GM12878 (cell line): ENCODE data around the gene FLAD1. TPM values are rescaled to one million over a fixed set of nuclear protein-coding genes. Genes with fewer than 3 reads are reported as not detected.

ENCODE experiments used
- ATF7 ChIP-seq: fragments of 450-650 bp; IDR thresholded peaks from 2 replicates; pipeline ENCODE4 v1.6.1; 2016; ENCODE audit warnings: low read depth, mild to moderate bottlenecking
- BHLHE40 ChIP-seq, 2 experiments: fragments of 450-650 bp in 1 of 2; IDR thresholded peaks; 2 replicates each; pipeline ENCODE4 v1.6.1; 2011 to 2017; ENCODE audit warnings: low read depth in 2 of 2, borderline replicate concordance in 1 of 2, improper control_type of control experiment in 1 of 2, low read length in 1 of 2, mild to moderate bottlenecking in 1 of 2
- CEBPB ChIP-seq, 2 experiments: fragments of 150-350 bp in 1 of 2; IDR thresholded peaks; 2 replicates each; pipeline ENCODE4 v1.6.1; 2012 to 2014; ENCODE audit warnings: low read depth in 2 of 2, low read length in 2 of 2, borderline replicate concordance in 1 of 2, inconsistent platforms in 1 of 2
- CHD4 ChIP-seq: fragments of 200-600 bp; sonication (generic); IDR thresholded peaks from 2 replicates; pipeline ENCODE4 v1.6.1; 2016; ENCODE audit warnings: mild to moderate bottlenecking
- CREM ChIP-seq: IDR thresholded peaks from 2 replicates; pipeline ENCODE4 v1.6.1; 2014; ENCODE audit warnings: antibody characterized with exemption, low read depth
- DPF2 ChIP-seq: fragments of 450-650 bp; IDR thresholded peaks from 2 replicates; pipeline ENCODE4 v1.6.1; 2017; ENCODE audit warnings: mild to moderate bottlenecking
- EED ChIP-seq: sonication (generic); IDR thresholded peaks from 2 replicates; pipeline ENCODE4 v1.6.1; 2016; ENCODE audit warnings: antibody characterized with exemption, low read depth
- EZH2 ChIP-seq: IDR thresholded peaks from 2 replicates; pipeline ENCODE4 v1.6.1; 2012; ENCODE audit warnings: low read depth, mild to moderate bottlenecking, control low read depth, inconsistent platforms, low read length, borderline replicate concordance; ENCODE audit not compliant: control insufficient read depth
- HCFC1 ChIP-seq: fragments of 150-350 bp; IDR thresholded peaks from 2 replicates; pipeline ENCODE4 v1.6.1; 2014; ENCODE audit warnings: low read length
- IKZF1 ChIP-seq: fragments of 450-650 bp; conservative IDR thresholded peaks from 2 replicates; pipeline ENCODE4 v1.6.1; 2017; ENCODE audit warnings: antibody characterized with exemption, mild to moderate bottlenecking
- MEF2B ChIP-seq: fragments of 450-650 bp; IDR thresholded peaks from 2 replicates; pipeline ENCODE4 v1.6.1; 2018; ENCODE audit warnings: mild to moderate bottlenecking, moderate library complexity; ENCODE audit not compliant: partially characterized antibody, poor library complexity, severe bottlenecking
- NBN ChIP-seq: fragments of 450-650 bp; IDR thresholded peaks from 2 replicates; pipeline ENCODE4 v1.6.1; 2016
- NFYB ChIP-seq: IDR thresholded peaks from 2 replicates; pipeline ENCODE4 v1.6.1; 2011; ENCODE audit warnings: low read depth, mild to moderate bottlenecking, low read length, improper control_type of control experiment, moderate library complexity; ENCODE audit not compliant: insufficient read depth
- POLR2A ChIP-seq: IDR thresholded peaks from 2 replicates; pipeline ENCODE4 v1.6.1; 2011; ENCODE audit warnings: low read depth, mild to moderate bottlenecking, low read length
- RELA ChIP-seq: fragments of 450-650 bp; IDR thresholded peaks from 2 replicates; pipeline ENCODE4 v1.8.0; 2014; ENCODE audit warnings: borderline replicate concordance; ENCODE audit not compliant: partially characterized antibody
- SMC3 ChIP-seq: IDR thresholded peaks from 2 replicates; pipeline ENCODE4 v1.6.1; 2011; ENCODE audit warnings: low read length, improper control_type of control experiment, borderline replicate concordance
- SP1 ChIP-seq: IDR thresholded peaks from one replicate; pipeline ENCODE4 v1.6.1; 2011; ENCODE audit warnings: low read depth, low read length
- TAF1 ChIP-seq: IDR thresholded peaks from 2 replicates; pipeline ENCODE4 v1.6.1; 2011; ENCODE audit warnings: mild to moderate bottlenecking, low read depth, low read length, borderline replicate concordance
- TCF3 ChIP-seq: IDR thresholded peaks from 2 replicates; pipeline ENCODE4 v1.6.1; 2012; ENCODE audit warnings: low read depth, mild to moderate bottlenecking, low read length, borderline replicate concordance; ENCODE audit not compliant: insufficient read depth
- WRNIP1 ChIP-seq: IDR thresholded peaks from 2 replicates; pipeline ENCODE4 v1.6.1; 2011; ENCODE audit warnings: low read depth, low read length, improper control_type of control experiment, borderline replicate concordance
- polyA plus RNA-seq, 11 experiments: library from polyadenylated mRNA; depleted of rRNA in 4 of 11; unstranded in 6 of 11; stranded (reverse) in 5 of 11; fragments of >200 nt; fragmentation: Nextera tagmentation in 4 of 11; fragmentation: Illumina TruSeq in 1 of 11; extraction: Ambion mirVana in 4 of 11; extraction: Trizol in 1 of 11; gene quantifications; 1 replicate in 1 of 11; 2 replicates in 10 of 11; pipeline versions ENCODE4 v1.2.1 to v1.2.3, GENCODE V29; 2011 to 2016; ENCODE audit warnings: inconsistent platforms in 2 of 11, missing spikeins in 2 of 11, low read depth in 1 of 11
- total RNA-seq, 4 experiments: library from RNA; depleted of rRNA in 3 of 4; stranded (reverse); fragments of >200 nt in 3 of 4; fragmentation: Illumina TruSeq in 1 of 4; extraction: Trizol in 1 of 4; gene quantifications; 2 replicates each; pipeline versions ENCODE4 v1.2.1 to v1.2.3, GENCODE V29; 2013 to 2021
- TF ChIP-seq, protein P1 (sequence below): IDR thresholded peaks from 2 replicates; pipeline ENCODE4 v1.6.1; 2011; ENCODE audit warnings: low read depth, mild to moderate bottlenecking, low read length, moderate library complexity, borderline replicate concordance; ENCODE audit errors: extremely low read depth
- TF ChIP-seq, protein P2 (sequence below): IDR thresholded peaks from 2 replicates; pipeline ENCODE4 v1.6.1; 2011; ENCODE audit warnings: mild to moderate bottlenecking, low read depth, low read length, moderate library complexity; ENCODE audit not compliant: insufficient replicate concordance
- TF ChIP-seq, protein P3 (sequence below): IDR thresholded peaks from 2 replicates; pipeline ENCODE4 v1.6.1; 2011; ENCODE audit warnings: low read depth, low read length, improper control_type of control experiment, borderline replicate concordance
- TF ChIP-seq, protein P4 (sequence below), 3 experiments: IDR thresholded peaks in 2 of 3; conservative IDR thresholded peaks in 1 of 3; 2 replicates each; pipeline ENCODE4 v1.5.1; 2011; ENCODE audit warnings: low read depth in 3 of 3, low read length in 3 of 3, mild to moderate bottlenecking in 3 of 3, control low read depth in 2 of 3, moderate library complexity in 2 of 3, inconsistent platforms in 1 of 3, mixed read lengths in 1 of 3; ENCODE audit not compliant: control insufficient read depth in 2 of 3, insufficient read depth in 1 of 3; ENCODE audit errors: extremely low read depth in 1 of 3

FLAD1 gene
- total and polyA plus RNA-seq, 10 of the 15 experiments (the other 5 are each of a cell fraction or from before 2014, with no cell fraction given), result 22.9 to 93.4 (median 56.6) TPM

DNA sequence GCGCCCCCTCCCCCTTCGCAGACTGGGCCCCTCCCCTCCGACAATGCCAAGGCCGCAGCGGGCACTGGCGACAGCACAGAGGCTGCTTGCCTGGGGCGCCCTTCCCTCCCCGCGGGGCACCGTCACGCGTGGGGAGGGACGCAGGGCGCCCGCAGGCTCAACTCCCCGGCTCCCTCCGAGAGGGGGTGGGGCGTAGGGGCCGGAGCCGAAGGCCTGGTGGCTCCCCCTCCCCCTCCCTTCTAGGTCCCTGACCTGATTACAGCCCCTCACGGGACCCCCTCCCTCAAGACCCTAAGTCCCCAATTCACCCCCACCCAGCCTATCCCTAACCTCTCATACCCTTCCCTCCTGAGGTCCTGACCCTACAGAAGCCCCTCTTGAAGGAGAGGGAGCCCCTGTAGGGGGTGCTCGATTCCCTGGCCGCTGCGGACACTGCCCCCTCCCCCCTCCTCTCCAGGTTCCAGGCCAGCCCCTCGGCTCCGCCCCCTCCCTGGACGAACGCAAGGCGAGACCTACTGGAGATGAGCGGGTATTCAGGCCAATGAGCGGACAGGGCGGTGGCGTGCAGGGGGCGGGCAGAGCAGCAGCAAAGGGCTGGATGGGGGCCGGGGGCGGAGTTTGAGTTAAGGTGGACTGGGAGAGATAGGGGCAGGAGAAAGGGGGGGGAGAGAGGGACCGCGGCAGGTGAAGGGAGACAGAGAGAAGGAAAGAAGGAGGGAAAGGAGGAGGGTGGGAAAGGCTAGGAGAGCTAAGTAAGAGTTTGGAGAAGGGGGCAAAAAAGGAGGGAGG, 18.7 kb downstream of the FLAD1 start (continued):
- no peak for TF ChIP-seq RELA
- TF ChIP-seq WRNIP1, result peak; percentile 100
- peak; percentile 91 for TF ChIP-seq NBN
- peak; percentile 93 for TF ChIP-seq NFYB
- 0 out of 2 replicates have a peak, but pooled peaks have one; percentile 25 for TF ChIP-seq TCF3
- TF ChIP-seq CHD4, result 0 out of 2 replicates have a peak, but pooled peaks have one; percentile 43
- TF ChIP-seq MEF2B, result peak; percentile 74
- TF ChIP-seq TAF1, result peak; percentile 50; the same call in 1 of the 2 replicates
- TF ChIP-seq BHLHE40 (IDR thresholded peaks at IDR 0.05; ENCODE audit: borderline replicate concordance in 1 of 2, low read depth in 2 of 2, low read length in 1 of 2), result peak; percentile 92 to 97
- peak; percentile 1; the same call in 1 of the 2 replicates for TF ChIP-seq POLR2A
- TF ChIP-seq SMC3, result no peak
- peak; percentile 51 for TF ChIP-seq ATF7
- TF ChIP-seq, protein P1, sequence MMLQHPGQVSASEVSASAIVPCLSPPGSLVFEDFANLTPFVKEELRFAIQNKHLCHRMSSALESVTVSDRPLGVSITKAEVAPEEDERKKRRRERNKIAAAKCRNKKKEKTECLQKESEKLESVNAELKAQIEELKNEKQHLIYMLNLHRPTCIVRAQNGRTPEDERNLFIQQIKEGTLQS, result no peak
- TF ChIP-seq EED, result no peak
- TF ChIP-seq, protein P2, sequence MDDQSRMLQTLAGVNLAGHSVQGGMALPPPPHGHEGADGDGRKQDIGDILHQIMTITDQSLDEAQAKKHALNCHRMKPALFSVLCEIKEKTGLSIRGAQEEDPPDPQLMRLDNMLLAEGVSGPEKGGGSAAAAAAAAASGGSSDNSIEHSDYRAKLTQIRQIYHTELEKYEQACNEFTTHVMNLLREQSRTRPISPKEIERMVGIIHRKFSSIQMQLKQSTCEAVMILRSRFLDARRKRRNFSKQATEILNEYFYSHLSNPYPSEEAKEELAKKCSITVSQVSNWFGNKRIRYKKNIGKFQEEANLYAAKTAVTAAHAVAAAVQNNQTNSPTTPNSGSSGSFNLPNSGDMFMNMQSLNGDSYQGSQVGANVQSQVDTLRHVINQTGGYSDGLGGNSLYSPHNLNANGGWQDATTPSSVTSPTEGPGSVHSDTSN, result peak; percentile 96
- TF ChIP-seq, protein P3, sequence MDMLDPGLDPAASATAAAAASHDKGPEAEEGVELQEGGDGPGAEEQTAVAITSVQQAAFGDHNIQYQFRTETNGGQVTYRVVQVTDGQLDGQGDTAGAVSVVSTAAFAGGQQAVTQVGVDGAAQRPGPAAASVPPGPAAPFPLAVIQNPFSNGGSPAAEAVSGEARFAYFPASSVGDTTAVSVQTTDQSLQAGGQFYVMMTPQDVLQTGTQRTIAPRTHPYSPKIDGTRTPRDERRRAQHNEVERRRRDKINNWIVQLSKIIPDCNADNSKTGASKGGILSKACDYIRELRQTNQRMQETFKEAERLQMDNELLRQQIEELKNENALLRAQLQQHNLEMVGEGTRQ, result no peak
- TF ChIP-seq HCFC1, result peak; percentile 36; the same call in 1 of the 2 replicates
- TF ChIP-seq IKZF1, result peak; percentile 25
- TF ChIP-seq SP1, result peak; percentile 93
- TF ChIP-seq DPF2, result 0 out of 2 replicates have a peak, but pooled peaks have one; percentile 15
- TF ChIP-seq CEBPB (IDR thresholded peaks at IDR 0.05; ENCODE audit: borderline replicate concordance in 1 of 2, low read depth in 2 of 2, low read length in 2 of 2), result 0 out of 4 replicates have a peak, but pooled peaks of 1 of the 2 experiments have one; percentile 27
- no peak for TF ChIP-seq EZH2
- TF ChIP-seq, protein P4, sequence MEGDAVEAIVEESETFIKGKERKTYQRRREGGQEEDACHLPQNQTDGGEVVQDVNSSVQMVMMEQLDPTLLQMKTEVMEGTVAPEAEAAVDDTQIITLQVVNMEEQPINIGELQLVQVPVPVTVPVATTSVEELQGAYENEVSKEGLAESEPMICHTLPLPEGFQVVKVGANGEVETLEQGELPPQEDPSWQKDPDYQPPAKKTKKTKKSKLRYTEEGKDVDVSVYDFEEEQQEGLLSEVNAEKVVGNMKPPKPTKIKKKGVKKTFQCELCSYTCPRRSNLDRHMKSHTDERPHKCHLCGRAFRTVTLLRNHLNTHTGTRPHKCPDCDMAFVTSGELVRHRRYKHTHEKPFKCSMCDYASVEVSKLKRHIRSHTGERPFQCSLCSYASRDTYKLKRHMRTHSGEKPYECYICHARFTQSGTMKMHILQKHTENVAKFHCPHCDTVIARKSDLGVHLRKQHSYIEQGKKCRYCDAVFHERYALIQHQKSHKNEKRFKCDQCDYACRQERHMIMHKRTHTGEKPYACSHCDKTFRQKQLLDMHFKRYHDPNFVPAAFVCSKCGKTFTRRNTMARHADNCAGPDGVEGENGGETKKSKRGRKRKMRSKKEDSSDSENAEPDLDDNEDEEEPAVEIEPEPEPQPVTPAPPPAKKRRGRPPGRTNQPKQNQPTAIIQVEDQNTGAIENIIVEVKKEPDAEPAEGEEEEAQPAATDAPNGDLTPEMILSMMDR (IDR thresholded peaks at IDR 0.05 in 2 of 3, conservative IDR thresholded peaks at IDR 0.05 in 1 of 3; ENCODE audit: control insufficient read depth in 2 of 3, extremely low read depth in 1 of 3, insufficient read depth in 1 of 3, low read depth in 3 of 3, low read length in 3 of 3), result peak; percentile 37 to 53 (median 51); a peak in 5 of 6 replicates
- peak; percentile 34; the same call in 1 of the 2 replicates for TF ChIP-seq CREM
